SK-N-MC (cell line): Measurements from ENCODE around the gene SLC9A5.

Experiments
- EZH2 ChIP-seq: fragments of 200-600 bp; sonication (generic); IDR thresholded peaks from one replicate; pipeline ENCODE4 v1.6.1; 2017; ENCODE audit warnings: antibody characterized with exemption
- POLR2AphosphoS5 ChIP-seq: IDR thresholded peaks from 2 replicates; pipeline ENCODE4 v1.6.1; 2012; ENCODE audit warnings: mild to moderate bottlenecking, low read depth, low read length, borderline replicate concordance

DNA sequence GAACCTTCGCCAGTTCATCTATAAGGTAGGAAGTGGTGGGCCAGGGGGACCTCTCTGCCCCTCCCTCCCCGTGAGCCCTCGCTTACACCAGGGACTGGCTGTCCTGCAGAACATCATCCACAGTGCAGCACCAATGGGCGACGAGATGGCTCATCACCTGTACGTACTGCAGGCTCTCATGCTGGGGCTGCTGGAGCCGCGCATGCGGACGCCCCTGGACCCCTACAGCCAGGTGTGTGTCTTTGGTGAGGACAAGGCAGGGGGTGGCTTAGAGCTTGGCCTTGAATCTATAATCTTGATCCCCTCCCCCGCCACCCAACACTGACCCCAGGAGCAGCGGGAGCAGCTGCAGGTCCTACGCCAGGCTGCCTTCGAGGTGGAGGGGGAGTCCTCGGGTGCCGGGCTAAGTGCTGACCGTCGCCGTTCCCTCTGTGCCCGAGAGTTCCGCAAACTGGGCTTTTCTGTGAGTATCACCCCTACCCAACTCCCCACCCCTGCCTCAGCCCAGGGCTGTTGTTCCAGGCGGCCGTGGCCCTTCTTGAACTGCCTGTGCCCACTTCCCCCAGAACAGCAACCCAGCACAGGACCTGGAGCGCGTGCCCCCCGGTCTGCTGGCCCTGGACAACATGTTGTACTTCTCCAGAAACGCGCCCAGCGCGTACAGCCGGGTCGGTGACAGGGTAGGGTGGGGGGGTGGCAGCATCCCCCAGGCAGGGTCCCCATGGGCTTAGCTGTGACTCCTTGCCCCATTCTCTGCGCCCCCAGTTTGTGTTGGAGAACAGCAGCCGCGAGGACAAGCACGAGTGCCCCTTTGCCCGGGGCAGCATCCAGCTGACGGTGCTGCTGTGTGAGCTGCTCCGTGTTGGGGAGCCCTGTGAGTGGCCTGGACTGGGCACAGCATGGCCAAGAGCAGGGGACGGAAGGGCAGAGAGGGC, 47.1 kb upstream of the SLC9A5 start:
- TF ChIP-seq POLR2AphosphoS5 (no peak), EZH2 (no peak)
